Tibial artery (tissue), 4 donors: ENCODE measurements around the gene SLC43A1.

Experiments
- DNase-seq, 2 donors: peaks; one replicate each; pipeline ENCODE4 v3.0.0-alpha.2; 2019
- H3K27ac ChIP-seq, 2 donors: fragments of 200-600 bp; sonication (generic) in 1 of 2; 1 replicate in 1 of 2; 2 replicates in 1 of 2; pipeline ENCODE4 v1.5.1; 2018 to 2019; ENCODE audit warnings: mild to moderate bottlenecking in 1 of 2
- H3K27me3 ChIP-seq, 2 donors: fragments of 200-600 bp; sonication (generic) in 1 of 2; one replicate each; pipeline versions ENCODE4 v1.5.1 to v1.6.0; 2016 to 2019
- H3K36me3 ChIP-seq, 3 donors: fragments of 200-600 bp; sonication (generic) in 2 of 3; one replicate each; pipeline ENCODE4 v1.5.1; 2016 to 2019; ENCODE audit warnings: mild to moderate bottlenecking in 2 of 3
- H3K4me1 ChIP-seq, 4 donors: fragments of 200-600 bp; sonication (generic) in 2 of 4; 1 replicate in 3 of 4; 2 replicates in 1 of 4; pipeline ENCODE4 v1.5.1; 2016 to 2019
- H3K4me3 ChIP-seq, 2 donors: fragments of 200-600 bp; sonication (generic) in 1 of 2; 1 replicate in 1 of 2; 2 replicates in 1 of 2; pipeline ENCODE4 v1.5.1; 2018 to 2019; ENCODE audit warnings: mild to moderate bottlenecking in 2 of 2
- H3K9me3 ChIP-seq, 3 donors: fragments of 200-600 bp; sonication (generic) in 1 of 3; one replicate each; pipeline ENCODE4 v1.5.1; 2016 to 2019
- CTCF ChIP-seq, 2 experiments: fragments of 200-600 bp in 1 of 2; fragments of 450-650 bp in 1 of 2; IDR thresholded peaks; one replicate each; pipeline ENCODE4 v1.5.1; 2017 to 2019; ENCODE audit warnings: antibody characterized with exemption in 2 of 2, mild to moderate bottlenecking in 1 of 2, moderate library complexity in 1 of 2
- intact Hi-C: fragments of 100-400 bp; cut with DNase I; formaldehyde crosslinking; loops from one replicate; pipeline ENCODE4 v1.15.0; 2023; ENCODE audit warnings: low total_unique reads

Gene SLC43A1

DNA sequence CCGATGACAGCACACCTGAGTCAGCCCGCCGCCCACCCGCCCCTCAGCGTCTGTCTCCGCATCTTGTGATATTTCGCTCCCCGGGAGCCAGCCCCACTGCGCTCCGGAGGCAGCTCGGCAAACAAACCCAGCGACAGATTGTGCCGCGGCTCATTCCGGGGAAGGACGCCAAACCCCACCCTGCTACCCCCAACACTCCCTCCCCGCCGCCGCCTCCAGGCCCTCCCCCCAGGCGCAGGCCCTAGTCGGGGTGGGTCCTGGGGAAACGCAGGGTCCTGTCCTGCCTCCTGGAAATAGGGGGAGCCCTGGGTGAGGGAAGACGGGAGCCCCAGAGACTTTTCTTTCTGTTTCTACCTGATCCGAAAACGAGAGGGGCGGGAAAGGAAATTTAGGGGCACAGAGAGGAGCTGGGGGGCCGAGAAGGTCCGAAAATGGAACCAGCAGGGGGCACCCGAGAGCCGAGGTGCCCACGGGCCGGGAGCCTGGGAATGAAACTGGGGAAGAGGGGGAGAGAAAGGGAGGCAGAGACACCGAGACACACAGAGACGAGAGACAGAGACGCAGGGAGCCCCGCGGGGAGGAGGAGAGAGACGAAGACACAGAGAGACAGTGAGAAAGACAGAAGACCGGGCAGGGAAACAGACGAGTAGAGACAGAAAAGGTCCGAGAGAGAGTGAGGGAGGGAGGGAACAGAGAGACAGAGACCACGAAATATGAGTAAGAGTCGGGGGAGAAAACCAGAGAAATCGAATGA, 56.9 kb downstream of the SLC43A1 start:
- no peak overlapping the region for H3K27ac ChIP-seq
- peak; percentile 66 to 82 for TF ChIP-seq CTCF (IDR thresholded peaks at IDR 0.05)
- intact Hi-C loops, result loop anchor here (2.0 to 10.0 kb wide), 2 partner anchors 68 to 186 kb away; partner anchors contain the start of gene YPEL4
- H3K36me3 ChIP-seq, result no peaks in the 10 kb centered on the region
- DNase-seq, result peak in 1 of 2 donors; percentile 37
- H3K9me3 ChIP-seq, result no peaks in the 10 kb centered on the region
- peaks cover 0 to 43% (median 38%) of the 10 kb centered on the region in 4 donors for H3K4me1 ChIP-seq
- peaks cover 0 to 71% of the 10 kb centered on the region in 2 donors for H3K27me3 ChIP-seq
- H3K4me3 ChIP-seq, result peak overlapping the region; percentile 33 to 46

DNA sequence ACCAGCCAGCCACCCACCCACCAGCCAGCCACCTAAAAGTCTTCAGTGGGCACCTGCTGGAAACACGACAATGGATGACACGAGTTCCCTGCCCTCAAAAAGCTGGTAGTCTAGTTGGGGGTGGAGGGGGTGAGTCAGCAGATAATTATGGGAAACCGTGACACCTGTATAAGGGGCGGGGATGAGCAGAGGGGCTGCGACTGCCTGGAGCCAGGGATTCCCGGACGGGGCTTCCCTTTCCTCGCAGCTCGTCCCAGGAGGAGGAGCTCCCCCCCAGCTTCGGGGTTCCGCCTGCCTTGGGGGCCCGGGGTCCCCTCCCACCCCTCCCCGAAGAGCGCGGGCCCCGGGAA, 57.5 kb downstream of the SLC43A1 start:
- intact Hi-C loops, result loop anchor here (2.0 to 10.0 kb wide), 2 partner anchors 69 to 187 kb away; partner anchors contain the start of gene YPEL4
- DNase-seq, result no peak
- no peak for TF ChIP-seq CTCF (IDR thresholded peaks at IDR 0.05)
- Histone ChIP-seq H3K27ac (no peak overlapping the region), H3K4me1 (peaks cover 0 to 43% (median 38%) of the 10 kb centered on the region in 4 donors), H3K9me3 (no peaks in the 10 kb centered on the region), H3K36me3 (no peaks in the 10 kb centered on the region), H3K4me3 (peak overlapping the region; percentile 33 to 46), H3K27me3 (peaks cover 0 to 67% of the 10 kb centered on the region in 2 donors)

GRCh38 chr11:57457643-57458023, 57.9 kb downstream of the SLC43A1 start:
- Histone ChIP-seq H3K4me1 (peaks cover 0 to 43% (median 38%) of the 10 kb centered on the region in 4 donors), H3K27me3 (peaks cover 0 to 65% of the 10 kb centered on the region in 2 donors), H3K9me3 (no peaks in the 10 kb centered on the region), H3K36me3 (no peaks in the 10 kb centered on the region), H3K4me3 (no peak overlapping the region), H3K27ac (no peak overlapping the region)
- no peak for DNase-seq
- intact Hi-C loops, result loop anchor here (2.0 to 10.0 kb wide), 2 partner anchors 69 to 187 kb away; partner anchors contain the start of gene YPEL4
- TF ChIP-seq CTCF (IDR thresholded peaks at IDR 0.05), result no peak

GRCh38 chr11:57456960-57457642, 58.4 kb downstream of the SLC43A1 start:
- H3K27me3 ChIP-seq, result peaks cover 0 to 63% of the 10 kb centered on the region in 2 donors
- H3K4me1 ChIP-seq, result peaks cover 0 to 43% (median 38%) of the 10 kb centered on the region in 4 donors
- intact Hi-C loops, result loop anchor here (10.0 kb wide), 1 partner anchor 188 kb away; the partner anchor contains the start of gene YPEL4
- peak; percentile 92 to 94 for DNase-seq
- peak; percentile 97 to 98 for TF ChIP-seq CTCF (IDR thresholded peaks at IDR 0.05)
- no peaks in the 10 kb centered on the region for H3K9me3 ChIP-seq
- no peaks in the 10 kb centered on the region for H3K36me3 ChIP-seq
- H3K27ac ChIP-seq, result no peak overlapping the region
- H3K4me3 ChIP-seq, result no peak overlapping the region

GRCh38 chr11:57453543-57454177, 61.8 kb downstream of the SLC43A1 start:
- Histone ChIP-seq H3K4me3 (no peak overlapping the region), H3K27me3 (peaks cover 0 to 30% of the 10 kb centered on the region in 2 donors), H3K9me3 (no peaks in the 10 kb centered on the region), H3K4me1 (peaks cover 0 to 18% (median 15%) of the 10 kb centered on the region in 4 donors), H3K27ac (no peak overlapping the region), H3K36me3 (no peaks in the 10 kb centered on the region)
- DNase-seq, result no peak
- intact Hi-C loops, result loop anchor here (10.0 kb wide), 1 partner anchor 191 kb away; the partner anchor contains the start of gene YPEL4
- no peak for TF ChIP-seq CTCF (IDR thresholded peaks at IDR 0.05)
